Peyer's patch (tissue), 4 donors: ENCODE results near the gene NIN. TPM values are rescaled to one million over a fixed set of nuclear protein-coding genes. Genes with fewer than 3 reads are reported as not detected.
A peak's percentile ranks its signal among the peaks of the same experiment; 100 is the strongest.

Experiments
- DNase-seq, 3 donors: peaks; one replicate each; pipeline ENCODE4 v3.0.0-alpha.2; 2017 to 2019
- H3K27ac ChIP-seq, 4 donors: fragments of 200-600 bp; sonication (generic); one replicate each; pipeline ENCODE4 v1.5.1; 2016 to 2019
- H3K27me3 ChIP-seq, 2 donors: fragments of 200-600 bp; sonication (generic); one replicate each; pipeline ENCODE4 v1.5.1; 2019
- H3K36me3 ChIP-seq, 3 donors: fragments of 200-600 bp; sonication (generic); one replicate each; pipeline ENCODE4 v1.5.1; 2016 to 2019
- H3K4me1 ChIP-seq, 4 donors: fragments of 200-600 bp; sonication (generic); one replicate each; pipeline ENCODE4 v1.5.1; 2016 to 2019
- H3K4me3 ChIP-seq, 4 donors: fragments of 200-600 bp; sonication (generic); 1 replicate in 3 of 4; 2 replicates in 1 of 4; pipeline ENCODE4 v1.5.1; 2016 to 2019; ENCODE audit warnings: mild to moderate bottlenecking in 1 of 4
- H3K9me3 ChIP-seq, 4 donors: fragments of 200-600 bp; sonication (generic); one replicate each; pipeline ENCODE4 v1.5.1; 2016 to 2019; ENCODE audit warnings: mild to moderate bottlenecking in 1 of 4
- POLR2A ChIP-seq, 2 donors: fragments of 450-650 bp; IDR thresholded peaks; one replicate each; pipeline ENCODE4 v1.5.1; 2017; ENCODE audit warnings: antibody characterized with exemption in 2 of 2, mild to moderate bottlenecking in 2 of 2, moderate library complexity in 2 of 2
- total RNA-seq, 4 donors: library from RNA; depleted of rRNA; stranded (reverse); fragments of >200 nt; gene quantifications; one replicate each; pipeline ENCODE4 v1.1.0, GENCODE V29; 2016
- TF ChIP-seq, protein P1 (sequence below), 6 experiments: fragments of 450-650 bp in 4 of 6; fragments of 200-600 bp in 2 of 6; sonication (generic) in 1 of 6; IDR thresholded peaks; one replicate each; pipeline ENCODE4 v1.5.1; 2017 to 2019; ENCODE audit warnings: antibody characterized with exemption in 6 of 6, mild to moderate bottlenecking in 3 of 6, moderate library complexity in 1 of 6

The NIN gene
- total RNA-seq, 4 donors from 2014 or later, result 13.8 to 151 (median 21.5) TPM

DNA sequence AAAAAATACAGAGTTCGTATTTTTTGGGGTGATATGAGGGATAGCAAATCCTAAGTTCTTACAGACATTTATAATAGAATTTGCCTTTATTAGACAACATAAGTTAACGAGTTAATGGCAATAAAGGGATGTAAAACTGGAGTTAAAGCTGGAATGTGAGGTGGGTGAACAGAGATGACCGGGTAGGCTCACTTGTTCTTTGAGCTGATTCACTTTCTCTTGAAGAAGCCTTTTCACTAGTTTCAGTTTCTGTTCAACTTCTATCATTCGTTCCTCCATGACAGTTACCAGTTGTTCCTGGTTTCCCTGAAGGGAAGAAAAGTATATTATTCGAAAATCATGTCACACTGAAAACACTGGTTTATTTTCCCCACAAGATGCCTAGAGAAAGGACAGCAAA is 105.2 kb downstream of the NIN start:
- Histone ChIP-seq H3K27ac (no peak overlapping the region), H3K4me3 (no peak overlapping the region), H3K36me3 (peaks cover 0 to 59% (median 0%) of the 10 kb centered on the region in 3 donors), H3K4me1 (no peaks in the 10 kb centered on the region), H3K27me3 (no peaks in the 10 kb centered on the region), H3K9me3 (no peaks in the 10 kb centered on the region)
- no peak for DNase-seq
- TF ChIP-seq, protein P1, sequence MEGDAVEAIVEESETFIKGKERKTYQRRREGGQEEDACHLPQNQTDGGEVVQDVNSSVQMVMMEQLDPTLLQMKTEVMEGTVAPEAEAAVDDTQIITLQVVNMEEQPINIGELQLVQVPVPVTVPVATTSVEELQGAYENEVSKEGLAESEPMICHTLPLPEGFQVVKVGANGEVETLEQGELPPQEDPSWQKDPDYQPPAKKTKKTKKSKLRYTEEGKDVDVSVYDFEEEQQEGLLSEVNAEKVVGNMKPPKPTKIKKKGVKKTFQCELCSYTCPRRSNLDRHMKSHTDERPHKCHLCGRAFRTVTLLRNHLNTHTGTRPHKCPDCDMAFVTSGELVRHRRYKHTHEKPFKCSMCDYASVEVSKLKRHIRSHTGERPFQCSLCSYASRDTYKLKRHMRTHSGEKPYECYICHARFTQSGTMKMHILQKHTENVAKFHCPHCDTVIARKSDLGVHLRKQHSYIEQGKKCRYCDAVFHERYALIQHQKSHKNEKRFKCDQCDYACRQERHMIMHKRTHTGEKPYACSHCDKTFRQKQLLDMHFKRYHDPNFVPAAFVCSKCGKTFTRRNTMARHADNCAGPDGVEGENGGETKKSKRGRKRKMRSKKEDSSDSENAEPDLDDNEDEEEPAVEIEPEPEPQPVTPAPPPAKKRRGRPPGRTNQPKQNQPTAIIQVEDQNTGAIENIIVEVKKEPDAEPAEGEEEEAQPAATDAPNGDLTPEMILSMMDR (IDR thresholded peaks at IDR 0.05), result no peak
- TF ChIP-seq POLR2A (IDR thresholded peaks at IDR 0.05), result no peak

- Histone ChIP-seq H3K36me3 (peaks cover 0 to 19% (median 0%) of the 10 kb centered on the region in 3 donors), H3K9me3 (no peaks in the 10 kb centered on the region), H3K27ac (no peak overlapping the region), H3K27me3 (no peaks in the 10 kb centered on the region), H3K4me3 (no peak overlapping the region), H3K4me1 (no peaks in the 10 kb centered on the region)
- DNase-seq, result no peak
- TF ChIP-seq POLR2A (IDR thresholded peaks at IDR 0.05), result no peak
- TF ChIP-seq, protein P1 (IDR thresholded peaks at IDR 0.05), result no peak
Measured at GRCh38 chr14:50719911-50720759, 110.8 kb downstream of the NIN start.

- Histone ChIP-seq H3K4me1 (no peaks in the 10 kb centered on the region), H3K4me3 (no peak overlapping the region), H3K27ac (no peak overlapping the region), H3K27me3 (no peaks in the 10 kb centered on the region), H3K9me3 (no peaks in the 10 kb centered on the region), H3K36me3 (peaks cover 0 to 12% (median 0%) of the 10 kb centered on the region in 3 donors)
- no peak for DNase-seq
- TF ChIP-seq, protein P1 (IDR thresholded peaks at IDR 0.05), result no peak
- TF ChIP-seq POLR2A (IDR thresholded peaks at IDR 0.05), result no peak
Measured at GRCh38 chr14:50718949-50719348, 112.0 kb downstream of the NIN start.

GRCh38 chr14:50717811-50718210 is 113.2 kb downstream of the NIN start:
- peaks cover 0 to 7% (median 0%) of the 10 kb centered on the region in 3 donors for H3K36me3 ChIP-seq
- no peaks in the 10 kb centered on the region for H3K4me1 ChIP-seq
- no peaks in the 10 kb centered on the region for H3K9me3 ChIP-seq
- no peak overlapping the region for H3K4me3 ChIP-seq
- TF ChIP-seq, protein P1 (IDR thresholded peaks at IDR 0.05), result no peak
- TF ChIP-seq POLR2A (IDR thresholded peaks at IDR 0.05), result no peak
- DNase-seq, result no peak
- H3K27ac ChIP-seq, result no peak overlapping the region
- no peaks in the 10 kb centered on the region for H3K27me3 ChIP-seq

DNA sequence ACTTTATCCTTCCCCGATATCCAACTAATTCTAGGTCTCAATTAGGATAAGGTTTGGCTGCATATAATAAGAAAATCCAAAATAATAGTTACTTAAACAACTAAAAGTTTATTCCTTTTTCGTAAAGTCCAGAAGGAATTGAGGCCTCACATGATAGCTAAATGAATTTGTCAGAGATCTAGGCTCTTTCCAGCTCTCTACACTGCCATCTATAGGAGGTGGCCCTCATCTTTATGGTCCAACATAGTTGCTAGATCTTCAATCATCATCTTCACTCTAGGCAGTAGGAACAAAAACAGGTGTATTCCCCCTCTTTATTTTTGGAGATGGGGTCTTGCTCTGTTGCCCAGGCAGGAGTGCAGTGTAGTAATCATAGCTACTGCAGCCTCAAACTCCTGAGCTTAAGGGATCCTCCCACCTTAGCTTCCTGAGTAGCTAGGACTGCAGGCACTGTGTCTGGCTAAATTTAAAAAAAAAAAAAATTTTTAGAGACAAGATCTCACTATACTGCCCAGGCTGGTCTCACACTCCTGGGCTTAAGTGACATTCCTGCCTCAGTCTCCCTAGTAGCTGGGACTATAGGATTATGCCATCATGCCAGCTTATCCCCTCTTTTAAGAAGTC is 116.4 kb downstream of the NIN start:
- H3K27ac ChIP-seq, result no peak overlapping the region
- no peaks in the 10 kb centered on the region for H3K4me1 ChIP-seq
- no peak for DNase-seq
- H3K36me3 ChIP-seq, result no peaks in the 10 kb centered on the region
- no peak for TF ChIP-seq POLR2A (IDR thresholded peaks at IDR 0.05)
- TF ChIP-seq, protein P1 (IDR thresholded peaks at IDR 0.05), result peak; percentile 9 to 45 (median 38)
- no peaks in the 10 kb centered on the region for H3K27me3 ChIP-seq
- no peaks in the 10 kb centered on the region for H3K9me3 ChIP-seq
- H3K4me3 ChIP-seq, result no peak overlapping the region
